ENCODE results near the gene PTHLH.

The PTHLH gene

DNA sequence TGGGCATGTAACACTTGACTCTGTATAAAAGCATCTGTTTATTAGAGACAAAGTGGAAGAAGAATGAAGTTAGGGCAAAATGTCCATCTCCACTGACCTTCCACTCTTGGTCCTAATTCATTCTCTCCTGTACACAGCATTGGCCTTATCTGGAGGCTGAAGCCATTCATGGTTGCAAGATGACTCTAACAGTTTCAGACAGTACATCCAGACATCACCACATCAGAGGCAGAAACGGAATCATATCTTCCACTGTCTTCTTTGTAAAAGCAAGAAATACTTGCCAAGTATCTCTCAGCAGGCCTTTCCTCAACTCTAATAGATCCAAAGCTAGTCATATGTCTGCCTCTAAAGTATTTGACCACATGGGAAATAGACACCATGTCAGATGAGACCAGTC is 41.1 kb downstream of the PTHLH start:
- no peak for DNase-seq (ENCODE audit: low read depth)
- TF ChIP-seq POLR2A (IDR thresholded peaks at IDR 0.05; ENCODE audit: extremely low read depth, insufficient read length) = no peak
- TF ChIP-seq MYC (IDR thresholded peaks at IDR 0.05; ENCODE audit: low read depth, low read length) = no peak
- TF ChIP-seq, protein P1, sequence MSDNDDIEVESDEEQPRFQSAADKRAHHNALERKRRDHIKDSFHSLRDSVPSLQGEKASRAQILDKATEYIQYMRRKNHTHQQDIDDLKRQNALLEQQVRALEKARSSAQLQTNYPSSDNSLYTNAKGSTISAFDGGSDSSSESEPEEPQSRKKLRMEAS (IDR thresholded peaks at IDR 0.05; ENCODE audit: low read depth, low read length) = no peak
- TF ChIP-seq CTCF (IDR thresholded peaks at IDR 0.05; ENCODE audit: low read depth, low read length) = no peak
- no peak overlapping the region for H3K4me3 ChIP-seq (ENCODE audit: low read depth, low read length)

- TF ChIP-seq, protein P1 (IDR thresholded peaks at IDR 0.05; ENCODE audit: low read depth, low read length) = no peak
- TF ChIP-seq CTCF (IDR thresholded peaks at IDR 0.05; ENCODE audit: low read depth, low read length) (no peak), MYC (IDR thresholded peaks at IDR 0.05; ENCODE audit: low read depth, low read length) (no peak), POLR2A (IDR thresholded peaks at IDR 0.05; ENCODE audit: extremely low read depth, insufficient read length) (no peak)
- H3K4me3 ChIP-seq (ENCODE audit: low read depth, low read length) = no peak overlapping the region
- no peak for DNase-seq (ENCODE audit: low read depth)
Measured at GRCh38 chr12:27927347-27927746, 45.2 kb downstream of the PTHLH start.

- TF ChIP-seq CTCF (IDR thresholded peaks at IDR 0.05; ENCODE audit: low read depth, low read length) = no peak
- TF ChIP-seq, protein P1 (IDR thresholded peaks at IDR 0.05; ENCODE audit: low read depth, low read length) = no peak
- no peak for TF ChIP-seq POLR2A (IDR thresholded peaks at IDR 0.05; ENCODE audit: extremely low read depth, insufficient read length)
- no peak for DNase-seq (ENCODE audit: low read depth)
- no peak overlapping the region for H3K4me3 ChIP-seq (ENCODE audit: low read depth, low read length)
Measured at GRCh38 chr12:27924350-27925135, 48.0 kb downstream of the PTHLH start.

- DNase-seq (ENCODE audit: low read depth) = no peak
- no peak overlapping the region for H3K4me3 ChIP-seq (ENCODE audit: low read depth, low read length)
- TF ChIP-seq POLR2A (IDR thresholded peaks at IDR 0.05; ENCODE audit: extremely low read depth, insufficient read length) (no peak), CTCF (IDR thresholded peaks at IDR 0.05; ENCODE audit: low read depth, low read length) (no peak), MYC (IDR thresholded peaks at IDR 0.05; ENCODE audit: low read depth, low read length) (no peak)
- TF ChIP-seq, protein P1 (IDR thresholded peaks at IDR 0.05; ENCODE audit: low read depth, low read length) = no peak
Measured at GRCh38 chr12:27922531-27923139, 49.9 kb downstream of the PTHLH start.

GRCh38 chr12:27919671-27920235 is 52.8 kb downstream of the PTHLH start:
- no peak for DNase-seq (ENCODE audit: low read depth)
- no peak for TF ChIP-seq MYC (IDR thresholded peaks at IDR 0.05; ENCODE audit: low read depth, low read length)
- TF ChIP-seq CTCF (IDR thresholded peaks at IDR 0.05; ENCODE audit: low read depth, low read length) = no peak
- TF ChIP-seq, protein P1 (IDR thresholded peaks at IDR 0.05; ENCODE audit: low read depth, low read length) = no peak
- no peak for TF ChIP-seq POLR2A (IDR thresholded peaks at IDR 0.05; ENCODE audit: extremely low read depth, insufficient read length)
- H3K4me3 ChIP-seq (ENCODE audit: low read depth, low read length) = no peak overlapping the region

All from NB4 (cell line).